Vagina (tissue), 2 donors: ENCODE results near the gene WDR4. TPM values are rescaled to one million over a fixed set of nuclear protein-coding genes. Genes with fewer than 3 reads are reported as not detected.
"Not testable (repeated sequence)": the region's sequence is repeated elsewhere in the genome, so short reads cannot be mapped to it uniquely, and the experiment has no call there.

Experiments used
- DNase-seq, 2 donors: peaks; one replicate each; pipeline ENCODE4 v3.0.0-alpha.2; 2017; ENCODE audit errors: extremely low spot score in 2 of 2
- H3K27ac ChIP-seq: fragments of 200-600 bp; sonication (generic); one replicate; pipeline ENCODE4 v1.5.1; 2019
- H3K27me3 ChIP-seq: fragments of 200-600 bp; sonication (generic); one replicate; pipeline ENCODE4 v1.5.1; 2019
- H3K36me3 ChIP-seq, 2 donors: fragments of 200-600 bp; sonication (generic); one replicate each; pipeline ENCODE4 v1.5.1; 2017 to 2019
- H3K4me1 ChIP-seq: fragments of 200-600 bp; sonication (generic); one replicate; pipeline ENCODE4 v1.5.1; 2019
- H3K4me3 ChIP-seq, 2 donors: fragments of 200-600 bp; sonication (generic); 1 replicate in 1 of 2; 2 replicates in 1 of 2; pipeline ENCODE4 v1.5.1; 2016 to 2019
- H3K9me3 ChIP-seq: fragments of 200-600 bp; sonication (generic); one replicate; pipeline ENCODE4 v1.5.1; 2019
- POLR2A ChIP-seq, 2 donors: fragments of 450-650 bp; IDR thresholded peaks; one replicate each; pipeline ENCODE4 v1.6.1; 2017; ENCODE audit warnings: antibody characterized with exemption in 2 of 2, mild to moderate bottlenecking in 2 of 2, moderate library complexity in 2 of 2
- POLR2AphosphoS5 ChIP-seq, 2 donors: sonication (generic); formaldehyde crosslinking; IDR thresholded peaks; one replicate each; pipeline ENCODE4 v1.9.0; 2017; ENCODE audit warnings: antibody characterized with exemption in 2 of 2, mild to moderate bottlenecking in 2 of 2, low read depth in 1 of 2; ENCODE audit not compliant: insufficient read depth in 1 of 2
- intact Hi-C: fragments of 100-400 bp; cut with DNase I; formaldehyde crosslinking; loops from one replicate; pipeline ENCODE4 v1.15.1; 2023
- total RNA-seq: library from RNA; depleted of rRNA; stranded (reverse); fragments of >200 nt; gene quantifications from one replicate; pipeline ENCODE4 v1.2.3, GENCODE V29; 2016
- TF ChIP-seq, protein P1 (sequence below), 3 experiments: fragments of 450-650 bp in 2 of 3; fragments of 200-600 bp in 1 of 3; sonication (generic) in 1 of 3; IDR thresholded peaks; one replicate each; pipeline ENCODE4 v1.5.1; 2017 to 2019; ENCODE audit warnings: antibody characterized with exemption in 3 of 3, mild to moderate bottlenecking in 2 of 3, moderate library complexity in 2 of 3

WDR4 gene
- total RNA-seq, 1 donor from 2014 or later, result 23.8 TPM

DNA sequence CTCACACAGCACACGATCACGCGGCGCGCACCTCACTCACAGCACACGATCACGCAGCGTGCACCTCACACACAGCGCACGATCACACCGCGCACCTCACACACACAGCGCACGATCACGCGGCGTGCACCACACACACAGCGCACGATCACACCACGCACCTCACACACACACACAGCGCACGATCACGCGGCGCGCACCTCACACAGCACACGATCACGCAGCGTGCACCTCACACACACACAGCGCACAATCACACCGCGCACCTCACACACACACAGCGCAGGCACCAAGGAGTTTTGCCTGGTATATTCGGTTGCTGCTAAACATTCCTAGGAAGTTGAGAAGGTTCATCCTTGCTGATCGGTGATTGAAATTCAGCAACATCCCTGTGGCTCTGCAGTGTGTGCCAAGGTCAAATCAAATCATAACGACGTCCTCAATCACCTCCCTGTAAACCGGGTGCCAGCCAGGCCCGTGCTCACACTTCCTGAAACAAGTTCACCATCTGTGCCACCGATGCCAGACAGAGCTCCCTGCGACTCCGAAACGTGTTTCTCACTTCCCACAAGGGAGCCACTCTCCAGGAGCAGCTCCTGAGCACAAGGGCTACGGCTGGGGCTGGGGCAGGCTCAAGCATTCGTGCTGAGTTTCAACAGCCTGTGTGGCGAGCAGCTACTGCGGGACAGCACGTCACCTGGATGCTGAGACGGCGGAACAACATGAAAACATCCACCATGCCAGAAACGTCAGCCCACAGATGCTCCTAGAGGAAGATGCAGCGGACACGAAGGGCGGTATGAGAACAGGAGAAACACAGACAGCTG is 30.2 kb downstream of the WDR4 start:
- Histone ChIP-seq H3K4me1 (no peaks in the 10 kb centered on the region), H3K27me3 (no peaks in the 10 kb centered on the region), H3K9me3 (no peaks in the 10 kb centered on the region), H3K36me3 (peaks cover 0 to 68% of the 10 kb centered on the region in 2 donors), H3K4me3 (no peak overlapping the region), H3K27ac (no peak overlapping the region)
- TF ChIP-seq, protein P1, sequence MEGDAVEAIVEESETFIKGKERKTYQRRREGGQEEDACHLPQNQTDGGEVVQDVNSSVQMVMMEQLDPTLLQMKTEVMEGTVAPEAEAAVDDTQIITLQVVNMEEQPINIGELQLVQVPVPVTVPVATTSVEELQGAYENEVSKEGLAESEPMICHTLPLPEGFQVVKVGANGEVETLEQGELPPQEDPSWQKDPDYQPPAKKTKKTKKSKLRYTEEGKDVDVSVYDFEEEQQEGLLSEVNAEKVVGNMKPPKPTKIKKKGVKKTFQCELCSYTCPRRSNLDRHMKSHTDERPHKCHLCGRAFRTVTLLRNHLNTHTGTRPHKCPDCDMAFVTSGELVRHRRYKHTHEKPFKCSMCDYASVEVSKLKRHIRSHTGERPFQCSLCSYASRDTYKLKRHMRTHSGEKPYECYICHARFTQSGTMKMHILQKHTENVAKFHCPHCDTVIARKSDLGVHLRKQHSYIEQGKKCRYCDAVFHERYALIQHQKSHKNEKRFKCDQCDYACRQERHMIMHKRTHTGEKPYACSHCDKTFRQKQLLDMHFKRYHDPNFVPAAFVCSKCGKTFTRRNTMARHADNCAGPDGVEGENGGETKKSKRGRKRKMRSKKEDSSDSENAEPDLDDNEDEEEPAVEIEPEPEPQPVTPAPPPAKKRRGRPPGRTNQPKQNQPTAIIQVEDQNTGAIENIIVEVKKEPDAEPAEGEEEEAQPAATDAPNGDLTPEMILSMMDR (IDR thresholded peaks at IDR 0.05), result no peak
- TF ChIP-seq POLR2AphosphoS5 (IDR thresholded peaks at IDR 0.05; ENCODE audit: insufficient read depth in 1 of 2, low read depth in 1 of 2) (no peak), POLR2A (IDR thresholded peaks at IDR 0.05) (no peak)
- DNase-seq, result no peak
- intact Hi-C loops, result no loop called here

DNA sequence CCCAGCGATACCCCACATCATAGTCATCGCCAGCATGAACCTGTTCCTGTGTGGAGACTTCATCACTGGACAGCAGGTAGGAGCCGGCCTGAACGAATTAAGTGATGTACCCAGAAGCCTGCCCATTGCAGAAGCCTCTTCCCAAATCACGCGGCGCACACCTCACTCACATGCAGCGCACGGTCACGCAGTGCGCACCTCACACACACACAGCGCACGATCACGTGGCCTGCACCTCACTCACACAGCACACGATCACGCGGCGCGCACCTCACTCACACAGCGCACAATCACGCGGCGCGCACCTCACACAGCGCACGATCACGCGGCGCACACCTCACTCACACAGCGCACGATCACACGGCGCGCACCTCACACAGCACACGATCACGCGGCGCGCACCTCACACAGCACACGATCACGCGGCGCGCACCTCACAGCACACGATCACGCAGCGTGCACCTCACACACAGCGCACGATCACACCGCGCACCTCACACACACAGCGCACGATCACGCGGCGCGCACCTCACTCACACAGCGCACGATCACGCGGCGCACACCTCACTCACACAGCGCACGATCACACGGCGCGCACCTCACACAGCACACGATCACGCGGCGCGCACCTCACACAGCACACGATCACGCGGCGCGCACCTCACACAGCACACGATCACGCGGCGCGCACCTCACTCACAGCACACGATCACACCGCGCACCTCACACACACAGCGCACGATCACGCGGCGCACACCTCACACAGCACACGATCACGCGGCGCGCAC is 31.0 kb downstream of the WDR4 start:
- H3K4me3 ChIP-seq, intact Hi-C loops, H3K27ac ChIP-seq, DNase-seq, H3K27me3 ChIP-seq, H3K4me1 ChIP-seq, H3K9me3 ChIP-seq: not testable (repeated sequence)
- H3K36me3 ChIP-seq, result peaks cover 0 to 60% of the 10 kb centered on the region in 2 donors

DNA sequence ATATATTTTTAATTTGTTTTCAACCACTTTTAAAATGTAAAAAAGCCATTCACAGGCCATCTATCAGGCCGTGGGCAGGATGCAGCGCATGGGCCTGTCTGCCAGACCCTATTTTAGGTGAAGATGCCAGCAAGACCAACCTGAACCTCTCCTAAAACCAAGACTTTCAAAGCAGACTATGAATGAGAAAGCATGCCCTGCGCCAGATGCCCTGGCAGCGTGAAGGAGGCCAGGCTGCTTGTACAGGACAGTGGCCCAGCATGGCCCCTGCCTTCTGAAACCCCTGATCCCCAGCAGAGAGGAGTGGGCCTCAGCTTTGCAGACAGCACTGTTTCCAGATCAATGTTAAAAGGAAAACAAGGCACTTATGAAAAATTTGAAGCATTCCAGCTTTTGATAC is 31.6 kb downstream of the WDR4 start:
- Histone ChIP-seq H3K27ac (no peak overlapping the region), H3K27me3 (no peaks in the 10 kb centered on the region), H3K4me3 (no peak overlapping the region), H3K9me3 (no peaks in the 10 kb centered on the region), H3K36me3 (peaks cover 0 to 54% of the 10 kb centered on the region in 2 donors), H3K4me1 (no peaks in the 10 kb centered on the region)
- TF ChIP-seq, protein P1 (IDR thresholded peaks at IDR 0.05), result no peak
- TF ChIP-seq POLR2A (IDR thresholded peaks at IDR 0.05), result no peak
- DNase-seq, result no peak
- intact Hi-C loops, result no loop called here

DNA sequence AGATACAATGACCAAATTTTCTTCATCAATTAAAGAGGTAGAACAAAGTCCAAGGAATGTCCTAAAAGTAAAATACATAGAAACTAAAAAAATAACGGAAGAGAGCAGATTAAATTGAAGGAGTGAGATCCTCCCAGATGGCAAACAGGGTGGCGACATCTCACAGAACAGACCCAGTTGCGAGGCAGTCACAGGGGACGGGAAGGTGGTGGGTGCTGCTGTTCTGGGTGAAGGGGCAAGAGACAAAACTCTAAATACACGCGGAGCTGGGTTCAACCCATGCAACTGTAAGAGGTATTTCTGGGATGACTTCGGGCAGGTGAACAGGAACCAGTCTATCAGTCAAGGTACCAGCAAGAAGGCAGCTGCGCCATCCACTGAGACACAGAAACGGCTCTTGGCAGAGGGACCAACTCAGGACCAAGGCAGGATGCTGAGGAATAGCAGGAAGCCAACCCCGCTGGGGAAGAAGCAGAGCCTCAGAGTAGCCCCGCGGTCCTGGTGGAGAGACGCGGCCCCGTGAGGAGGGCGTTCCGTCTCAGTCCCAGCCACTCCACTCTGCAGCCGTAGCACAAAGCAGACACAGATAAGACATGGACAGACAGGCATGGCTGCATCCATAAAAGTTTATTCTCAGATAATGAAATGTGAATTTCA is 32.2 kb downstream of the WDR4 start:
- no peak overlapping the region for H3K27ac ChIP-seq
- intact Hi-C loops, result no loop called here
- no peaks in the 10 kb centered on the region for H3K4me1 ChIP-seq
- no peaks in the 10 kb centered on the region for H3K9me3 ChIP-seq
- H3K4me3 ChIP-seq, result no peak overlapping the region
- peaks cover 0 to 51% of the 10 kb centered on the region in 2 donors for H3K36me3 ChIP-seq
- TF ChIP-seq POLR2A (IDR thresholded peaks at IDR 0.05) (no peak), POLR2AphosphoS5 (IDR thresholded peaks at IDR 0.05; ENCODE audit: insufficient read depth in 1 of 2, low read depth in 1 of 2) (no peak)
- TF ChIP-seq, protein P1 (IDR thresholded peaks at IDR 0.05), result no peak
- no peaks in the 10 kb centered on the region for H3K27me3 ChIP-seq
- DNase-seq, result no peak

DNA sequence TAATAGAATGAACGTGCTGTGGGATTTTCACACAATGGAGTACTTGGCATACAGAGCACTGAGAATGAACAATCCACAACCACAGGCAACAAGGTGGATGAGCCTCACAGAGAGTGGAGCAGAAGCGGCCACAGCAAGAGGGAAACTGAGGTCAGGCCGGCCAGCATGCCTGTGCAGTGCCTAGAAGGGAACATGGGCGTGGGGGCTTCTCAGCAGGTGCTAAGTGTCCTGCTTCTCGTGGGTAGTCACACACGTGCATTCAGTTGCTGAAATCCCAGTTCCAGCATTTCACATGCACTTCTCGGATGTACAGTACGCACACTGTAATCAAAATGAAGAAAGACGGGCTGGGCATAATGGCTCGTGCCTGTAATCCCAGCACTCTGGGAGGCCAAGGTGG is 33.1 kb downstream of the WDR4 start:
- Histone ChIP-seq H3K9me3 (no peaks in the 10 kb centered on the region), H3K27me3 (no peaks in the 10 kb centered on the region), H3K4me3 (no peak overlapping the region), H3K4me1 (no peaks in the 10 kb centered on the region), H3K36me3 (peaks cover 0 to 47% of the 10 kb centered on the region in 2 donors), H3K27ac (no peak overlapping the region)
- DNase-seq, result no peak
- intact Hi-C loops, result no loop called here
- TF ChIP-seq, protein P1 (IDR thresholded peaks at IDR 0.05), result no peak
